ENCODE measurements around the gene TENT5C. TPM values are rescaled to one million over a fixed set of nuclear protein-coding genes. Genes with fewer than 3 reads are reported as not detected.
A peak's percentile ranks its signal among the peaks of the same experiment; 100 is the strongest.
"Not testable (repeated sequence)": the region's sequence is repeated elsewhere in the genome, so short reads cannot be mapped to it uniquely, and the experiment has no call there.

The TENT5C gene
- total RNA-seq (10 to 100 TPM in 1 of 2 donors, 1 to 10 TPM in 1; 6.8 to 17.7 TPM), polyA plus RNA-seq (1 to 10 TPM; 1.0 to 1.4 TPM)
- long read RNA-seq, donor 1, full-length matches to known transcripts = 9 of 14 reads
- long read RNA-seq, donor 1, partial matches to known transcripts = 0 of 14 reads
- long read RNA-seq, donor 1, other reads (novel, unspliced or antisense) = 5 of 14 reads
- long read RNA-seq, donor 2, full-length matches to known transcripts = 2 of 3 reads
- long read RNA-seq, donor 2, partial matches to known transcripts = 0 of 3 reads
- long read RNA-seq, donor 2, other reads (novel, unspliced or antisense) = 1 of 3 reads

GRCh38 chr1:117605774-117606648, at the start of gene TENT5C:
TENT5C (plus strand) TSS chr1:117606048; CDS start chr1:117622869, 16,821 bp downstream.
- Histone ChIP-seq H3K4me1 (ENCODE audit: control insufficient read depth in 1 of 2, insufficient read depth in 2 of 2, low read length in 2 of 2) (no peaks in the 10 kb centered on the region), H3K27ac (ENCODE audit: low read depth in 1 of 2, low read length in 2 of 2) (peak within 1 kb of the TSS in 1 of 2 donors; percentile 83), H3K27me3 (ENCODE audit: control insufficient read depth in 1 of 2, insufficient read depth in 2 of 2, low read length in 1 of 2) (no peaks in the 10 kb centered on the region), H3K9me3 (ENCODE audit: control insufficient read depth, low read length) (no peaks in the 10 kb centered on the region), H3K4me3 (ENCODE audit: low read length in 2 of 2) (peak within 1 kb of the TSS; percentile 67 to 74), H3K36me3 (ENCODE audit: control insufficient read depth in 1 of 2, insufficient read depth in 2 of 2, low read length in 1 of 2) (no peaks in the 10 kb centered on the region)
- intact Hi-C loops (cut with DNase I) = loop anchor here (1.0 to 10.0 kb wide), 8 partner anchors 40 to 484 kb away; partner anchors contain the start of gene TRIM45 (in 1 of the 2)
- DNase-seq = peak; percentile 98 to 99
- WGBS, 2 donors = 0% methylated on average over 52 to 79 of the region's 79 CpGs
- ATAC-seq (ENCODE audit: low FRiP score) = peak; percentile 98

GRCh38 chr1:117556341-117556740, 49.5 kb upstream of the TENT5C start:
- ATAC-seq (ENCODE audit: low FRiP score) (no peak), DNase-seq (no peak)
- Histone ChIP-seq H3K4me1 (ENCODE audit: control insufficient read depth in 1 of 2, insufficient read depth in 2 of 2, low read length in 2 of 2) (no peaks in the 10 kb centered on the region), H3K27ac (ENCODE audit: low read depth in 1 of 2, low read length in 2 of 2) (no peak overlapping the region), H3K4me3 (ENCODE audit: low read length in 2 of 2) (no peak overlapping the region), H3K27me3 (ENCODE audit: control insufficient read depth in 1 of 2, insufficient read depth in 2 of 2, low read length in 1 of 2) (no peaks in the 10 kb centered on the region), H3K9me3 (ENCODE audit: control insufficient read depth, low read length) (peaks cover 1% of the 10 kb centered on the region), H3K36me3 (ENCODE audit: control insufficient read depth in 1 of 2, insufficient read depth in 2 of 2, low read length in 1 of 2) (no peaks in the 10 kb centered on the region)
- intact Hi-C loops (cut with DNase I) = no loop called here

GRCh38 chr1:117556976-117557375, 48.9 kb upstream of the TENT5C start:
- Histone ChIP-seq H3K4me3 (ENCODE audit: low read length in 2 of 2) (no peak overlapping the region), H3K36me3 (ENCODE audit: control insufficient read depth in 1 of 2, insufficient read depth in 2 of 2, low read length in 1 of 2) (no peaks in the 10 kb centered on the region), H3K27ac (ENCODE audit: low read depth in 1 of 2, low read length in 2 of 2) (no peak overlapping the region), H3K9me3 (ENCODE audit: control insufficient read depth, low read length) (peaks cover 1% of the 10 kb centered on the region), H3K4me1 (ENCODE audit: control insufficient read depth in 1 of 2, insufficient read depth in 2 of 2, low read length in 2 of 2) (no peaks in the 10 kb centered on the region), H3K27me3 (ENCODE audit: control insufficient read depth in 1 of 2, insufficient read depth in 2 of 2, low read length in 1 of 2) (no peaks in the 10 kb centered on the region)
- ATAC-seq (ENCODE audit: low FRiP score) (no peak), DNase-seq (no peak)
- intact Hi-C loops (cut with DNase I) = no loop called here

GRCh38 chr1:117558451-117558850, 47.4 kb upstream of the TENT5C start:
- DNase-seq; H3K27me3 ChIP-seq (ENCODE audit: control insufficient read depth in 1 of 2, insufficient read depth in 2 of 2, low read length in 1 of 2); ATAC-seq (ENCODE audit: low FRiP score); H3K4me3 ChIP-seq (ENCODE audit: low read length in 2 of 2); H3K9me3 ChIP-seq (ENCODE audit: control insufficient read depth, low read length); H3K4me1 ChIP-seq (ENCODE audit: control insufficient read depth in 1 of 2, insufficient read depth in 2 of 2, low read length in 2 of 2); intact Hi-C loops (cut with DNase I); H3K27ac ChIP-seq (ENCODE audit: low read depth in 1 of 2, low read length in 2 of 2); H3K36me3 ChIP-seq (ENCODE audit: control insufficient read depth in 1 of 2, insufficient read depth in 2 of 2, low read length in 1 of 2): not testable (repeated sequence)

- intact Hi-C loops (cut with DNase I) = no loop called here
- Histone ChIP-seq H3K27me3 (ENCODE audit: control insufficient read depth in 1 of 2, insufficient read depth in 2 of 2, low read length in 1 of 2) (no peaks in the 10 kb centered on the region), H3K27ac (ENCODE audit: low read depth in 1 of 2, low read length in 2 of 2) (no peak overlapping the region), H3K9me3 (ENCODE audit: control insufficient read depth, low read length) (peaks cover 1% of the 10 kb centered on the region), H3K36me3 (ENCODE audit: control insufficient read depth in 1 of 2, insufficient read depth in 2 of 2, low read length in 1 of 2) (no peaks in the 10 kb centered on the region), H3K4me1 (ENCODE audit: control insufficient read depth in 1 of 2, insufficient read depth in 2 of 2, low read length in 2 of 2) (no peaks in the 10 kb centered on the region), H3K4me3 (ENCODE audit: low read length in 2 of 2) (no peak overlapping the region)
- DNase-seq (no peak), ATAC-seq (ENCODE audit: low FRiP score) (no peak)
- 94 to 97% methylated on average over 3 of the region's 3 CpGs for WGBS, 2 donors
Observed at GRCh38 chr1:117559139-117559538, 46.7 kb upstream of the TENT5C start.

GRCh38 chr1:117559985-117560384, 45.9 kb upstream of the TENT5C start:
- Histone ChIP-seq H3K9me3 (ENCODE audit: control insufficient read depth, low read length) (peaks cover 1% of the 10 kb centered on the region), H3K27me3 (ENCODE audit: control insufficient read depth in 1 of 2, insufficient read depth in 2 of 2, low read length in 1 of 2) (no peaks in the 10 kb centered on the region), H3K36me3 (ENCODE audit: control insufficient read depth in 1 of 2, insufficient read depth in 2 of 2, low read length in 1 of 2) (no peaks in the 10 kb centered on the region), H3K4me3 (ENCODE audit: low read length in 2 of 2) (no peak overlapping the region), H3K4me1 (ENCODE audit: control insufficient read depth in 1 of 2, insufficient read depth in 2 of 2, low read length in 2 of 2) (no peaks in the 10 kb centered on the region), H3K27ac (ENCODE audit: low read depth in 1 of 2, low read length in 2 of 2) (no peak overlapping the region)
- intact Hi-C loops (cut with DNase I) = no loop called here
- 86 to 95% methylated on average over 3 of the region's 3 CpGs for WGBS, 2 donors
- no peak for DNase-seq
- no peak for ATAC-seq (ENCODE audit: low FRiP score)

- H3K4me3 ChIP-seq (ENCODE audit: low read length in 2 of 2) = no peak overlapping the region
- 97 to 99% methylated on average over 2 of the region's 2 CpGs for WGBS, 2 donors
- H3K27me3 ChIP-seq (ENCODE audit: control insufficient read depth in 1 of 2, insufficient read depth in 2 of 2, low read length in 1 of 2) = no peaks in the 10 kb centered on the region
- peaks cover 1% of the 10 kb centered on the region for H3K9me3 ChIP-seq (ENCODE audit: control insufficient read depth, low read length)
- H3K27ac ChIP-seq (ENCODE audit: low read depth in 1 of 2, low read length in 2 of 2) = no peak overlapping the region
- no peaks in the 10 kb centered on the region for H3K4me1 ChIP-seq (ENCODE audit: control insufficient read depth in 1 of 2, insufficient read depth in 2 of 2, low read length in 2 of 2)
- ATAC-seq (ENCODE audit: low FRiP score) = no peak
- DNase-seq = no peak
- H3K36me3 ChIP-seq (ENCODE audit: control insufficient read depth in 1 of 2, insufficient read depth in 2 of 2, low read length in 1 of 2) = no peaks in the 10 kb centered on the region
- intact Hi-C loops (cut with DNase I) = no loop called here
Observed at GRCh38 chr1:117561071-117561470, 44.8 kb upstream of the TENT5C start.

- WGBS, 2 donors = 97% methylated on average over 2 of the region's 2 CpGs
- no peaks in the 10 kb centered on the region for H3K27me3 ChIP-seq (ENCODE audit: control insufficient read depth in 1 of 2, insufficient read depth in 2 of 2, low read length in 1 of 2)
- peaks cover 1% of the 10 kb centered on the region for H3K9me3 ChIP-seq (ENCODE audit: control insufficient read depth, low read length)
- intact Hi-C loops (cut with DNase I) = no loop called here
- ATAC-seq (ENCODE audit: low FRiP score) = no peak
- H3K4me1 ChIP-seq (ENCODE audit: control insufficient read depth in 1 of 2, insufficient read depth in 2 of 2, low read length in 2 of 2) = no peaks in the 10 kb centered on the region
- H3K4me3 ChIP-seq (ENCODE audit: low read length in 2 of 2) = no peak overlapping the region
- no peak overlapping the region for H3K27ac ChIP-seq (ENCODE audit: low read depth in 1 of 2, low read length in 2 of 2)
- no peak for DNase-seq
- H3K36me3 ChIP-seq (ENCODE audit: control insufficient read depth in 1 of 2, insufficient read depth in 2 of 2, low read length in 1 of 2) = no peaks in the 10 kb centered on the region
Observed at GRCh38 chr1:117561551-117561950, 44.3 kb upstream of the TENT5C start.

All from aorta (tissue), 5 donors.